B cell (primary cell): ENCODE results near the gene NAPA. TPM values are rescaled to one million over a fixed set of nuclear protein-coding genes. Genes with fewer than 3 reads are reported as not detected.

Source experiments
- ATAC-seq: fragments of 200-7000 bp; cut with Tn5 transposase; one replicate; pipeline ENCODE4 v1.10.0; 2021; ENCODE audit warnings: low read depth, mild to moderate bottlenecking, moderate number of reproducible peaks, moderate library complexity
- CTCF ChIA-PET: fragments of 350-600 bp; sonication (Branson Sonifier 250); formaldehyde crosslinking; loops from one replicate; lab custom pipeline; 2021; ENCODE audit warnings: antibody characterized with exemption, inconsistent platforms; lab: Charles Lee
- POLR2A ChIA-PET: fragments of 350-600 bp; sonication (Branson Sonifier 250); formaldehyde crosslinking; loops from one replicate; lab custom pipeline; 2021; ENCODE audit warnings: antibody characterized with exemption; lab: Charles Lee
- DNase-seq: peaks from one replicate; pipeline ENCODE4 v3.0.0; 2013
- H2AFZ ChIP-seq: 2 replicates; pipeline ENCODE4 v1.6.1; 2012; ENCODE audit warnings: mild to moderate bottlenecking, low read depth, low read length; ENCODE audit not compliant: insufficient read depth, poor library complexity, severe bottlenecking
- H3K27ac ChIP-seq, 2 donors: 1 replicate in 1 of 2; 2 replicates in 1 of 2; pipeline ENCODE4 v1.5.1; 2012 to 2013; ENCODE audit warnings: low read length in 2 of 2, mild to moderate bottlenecking in 2 of 2, moderate library complexity in 1 of 2
- H3K27me3 ChIP-seq, 4 experiments: fragments of 200-600 bp in 1 of 4; sonication (generic) in 1 of 4; replicated peaks in 1 of 4; 1 replicate in 2 of 4; 2 replicates in 2 of 4; pipeline versions ENCODE4 v1.6.1 to v1.7.0; 2013 to 2016; ENCODE audit warnings: low read length in 3 of 4, mild to moderate bottlenecking in 2 of 4, mixed read lengths in 1 of 4, moderate library complexity in 1 of 4; ENCODE audit not compliant: insufficient read depth in 4 of 4, control insufficient read depth in 3 of 4; ENCODE audit errors: control extremely low read depth in 1 of 4
- H3K36me3 ChIP-seq, 2 experiments: replicated peaks in 1 of 2; 1 replicate in 1 of 2; 2 replicates in 1 of 2; pipeline versions ENCODE4 v1.6.1 to v1.7.1; 2013; ENCODE audit warnings: low read length in 1 of 2; ENCODE audit not compliant: insufficient read depth in 2 of 2, control insufficient read depth in 1 of 2; ENCODE audit errors: control extremely low read depth in 1 of 2, extremely low read depth in 1 of 2
- H3K4me1 ChIP-seq, 2 donors: fragments of 200-600 bp in 1 of 2; sonication (generic) in 1 of 2; 1 replicate in 1 of 2; 2 replicates in 1 of 2; pipeline versions ENCODE4 v1.5.1 to v1.6.1; 2013 to 2017; ENCODE audit warnings: low read length in 2 of 2; ENCODE audit not compliant: control insufficient read depth in 2 of 2, insufficient read depth in 2 of 2
- H3K4me2 ChIP-seq: replicated peaks from 2 replicates; pipeline ENCODE3; 2012; ENCODE audit warnings: mild to moderate bottlenecking, low read depth, low read length; ENCODE audit not compliant: poor library complexity, severe bottlenecking
- H3K4me3 ChIP-seq, 5 experiments: fragments of 200-600 bp in 1 of 5; sonication (generic) in 1 of 5; 1 replicate in 3 of 5; 2 replicates in 2 of 5; pipeline versions ENCODE4 v1.5.1 to v1.7.0; 2011 to 2016; ENCODE audit warnings: low read length in 4 of 5, mild to moderate bottlenecking in 4 of 5, low read depth in 2 of 5, control low read depth in 1 of 5, moderate library complexity in 1 of 5; ENCODE audit not compliant: insufficient read depth in 1 of 5; ENCODE audit errors: control extremely low read depth in 1 of 5, extremely low read depth in 1 of 5
- H3K79me2 ChIP-seq: fragments of 200-600 bp; sonication (generic); one replicate; pipeline ENCODE4 v1.6.0; 2016; ENCODE audit warnings: low read length; ENCODE audit not compliant: control insufficient read depth, insufficient read depth
- H3K9ac ChIP-seq: fragments of 200-600 bp; sonication (generic); 2 replicates; pipeline ENCODE4 v1.6.1; 2017; ENCODE audit warnings: mild to moderate bottlenecking, low read length, moderate library complexity
- H3K9me3 ChIP-seq, 3 donors: one replicate each; pipeline versions ENCODE4 v1.6.1 to v1.7.1; 2013; ENCODE audit warnings: low read length in 2 of 3; ENCODE audit not compliant: control insufficient read depth in 2 of 3, insufficient read depth in 1 of 3; ENCODE audit errors: control extremely low read depth in 1 of 3
- H4K20me1 ChIP-seq: 2 replicates; pipeline ENCODE4 v1.6.0; 2012; ENCODE audit warnings: mild to moderate bottlenecking, low read length; ENCODE audit not compliant: insufficient read depth, control insufficient read depth, poor library complexity, severe bottlenecking
- H3K27ac Mint-ChIP-seq: one replicate; pipeline ENCODE4 v1.8.0; 2021; ENCODE audit warnings: mixed read lengths
- H3K27me3 Mint-ChIP-seq: one replicate; pipeline ENCODE4 v1.8.0; 2021; ENCODE audit warnings: mixed read lengths
- H3K4me1 Mint-ChIP-seq: one replicate; pipeline ENCODE4 v1.8.0; 2021; ENCODE audit warnings: mixed read lengths
- H3K4me3 Mint-ChIP-seq: one replicate; pipeline ENCODE4 v1.8.0; 2021; ENCODE audit warnings: mixed read lengths
- H3K9me3 Mint-ChIP-seq: one replicate; pipeline ENCODE4 v1.8.0; 2022; ENCODE audit warnings: mixed read lengths; ENCODE audit not compliant: insufficient read depth
- EZH2 ChIP-seq: IDR thresholded peaks from 2 replicates; pipeline ENCODE4 v1.6.1; 2012; ENCODE audit warnings: borderline replicate concordance, low read depth, mild to moderate bottlenecking, moderate library complexity, low read length; ENCODE audit not compliant: insufficient read depth, poor library complexity, severe bottlenecking
- WGBS: methylation state at CpG from one replicate; pipeline ENCODE4 v1.1.5; 2013; ENCODE audit warnings: missing lambda C conversion rate; ENCODE audit not compliant: insufficient coverage; 5-methylcytosine and 5-hydroxymethylcytosine counted together
- intact Hi-C: fragments of 100-400 bp; cut with micrococcal nuclease; formaldehyde crosslinking; loops from one replicate; pipeline ENCODE4 v1.10.0; 2022
- polyA plus RNA-seq: library from polyadenylated mRNA; depleted of rRNA; stranded (reverse); fragments of >200 nt; gene quantifications from 2 replicates; pipeline ENCODE4 v1.2.3, GENCODE V29; 2012
- total RNA-seq, 2 donors: library from RNA; stranded (reverse); fragments of 120-200 nt in 1 of 2; gene quantifications; 1 replicate in 1 of 2; 2 replicates in 1 of 2; pipeline versions ENCODE4 v1.2.3 to v1.2.4, GENCODE V29; 2013 to 2022
- TF ChIP-seq, protein P1 (sequence below): fragments of 200-600 bp; IDR thresholded peaks from one replicate; pipeline ENCODE4 v1.8.0; 2022; ENCODE audit warnings: antibody characterized with exemption, mild to moderate bottlenecking

Gene NAPA
- total and polyA plus RNA-seq, 2 donors (not counting 1 experiment from before 2014, with no cell fraction given) = 66.8 to 86.5 TPM

DNA sequence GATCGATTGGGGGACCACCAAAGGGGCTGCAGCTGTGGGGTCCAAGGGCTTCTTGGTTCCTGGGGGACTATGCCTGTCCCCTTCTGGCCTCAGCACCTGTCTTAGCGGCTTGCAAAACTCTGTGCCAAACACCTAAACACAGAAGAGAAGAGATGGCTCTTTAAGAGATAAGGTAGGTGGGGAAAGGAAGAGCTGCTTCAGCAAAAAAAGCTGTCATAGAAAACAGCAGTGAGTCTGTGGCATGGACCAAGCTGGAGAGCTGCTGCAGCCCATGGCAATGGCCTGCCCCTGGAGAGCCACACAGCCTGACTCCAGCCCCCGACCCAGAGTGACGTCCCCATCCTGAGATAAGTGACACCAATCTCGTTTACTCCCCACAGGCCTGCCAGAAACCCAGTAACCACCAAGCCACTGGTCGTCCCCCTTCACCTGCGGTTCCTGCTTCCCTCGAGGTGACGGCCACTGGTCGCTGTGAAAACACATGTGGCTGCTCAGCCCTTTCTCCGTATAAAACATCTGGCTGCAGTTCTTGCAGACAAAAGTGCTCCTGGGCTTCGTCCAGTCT is 25.0 kb upstream of the NAPA start:
- Histone ChIP-seq H3K4me1 (peaks cover 0 to 9% of the 10 kb centered on the region in 2 donors), H3K4me3 (no peak overlapping the region), H3K36me3 (no peaks in the 10 kb centered on the region), H3K79me2 (no peaks in the 10 kb centered on the region), H3K27me3 (peaks cover 0 to 22% (median 6%) of the 10 kb centered on the region in 4 experiments), H3K27ac (no peak overlapping the region), H3K4me2 (no peak overlapping the region), H3K9ac (no peak overlapping the region), H2AFZ (no peak overlapping the region), H3K9me3 (peaks cover 0 to 5% (median 0%) of the 10 kb centered on the region in 3 donors), H4K20me1 (no peaks in the 10 kb centered on the region)
- no peak overlapping the region for H3K27ac Mint-ChIP-seq
- 77% methylated on average over 11 of the region's 12 CpGs for WGBS
- TF ChIP-seq, protein P1, sequence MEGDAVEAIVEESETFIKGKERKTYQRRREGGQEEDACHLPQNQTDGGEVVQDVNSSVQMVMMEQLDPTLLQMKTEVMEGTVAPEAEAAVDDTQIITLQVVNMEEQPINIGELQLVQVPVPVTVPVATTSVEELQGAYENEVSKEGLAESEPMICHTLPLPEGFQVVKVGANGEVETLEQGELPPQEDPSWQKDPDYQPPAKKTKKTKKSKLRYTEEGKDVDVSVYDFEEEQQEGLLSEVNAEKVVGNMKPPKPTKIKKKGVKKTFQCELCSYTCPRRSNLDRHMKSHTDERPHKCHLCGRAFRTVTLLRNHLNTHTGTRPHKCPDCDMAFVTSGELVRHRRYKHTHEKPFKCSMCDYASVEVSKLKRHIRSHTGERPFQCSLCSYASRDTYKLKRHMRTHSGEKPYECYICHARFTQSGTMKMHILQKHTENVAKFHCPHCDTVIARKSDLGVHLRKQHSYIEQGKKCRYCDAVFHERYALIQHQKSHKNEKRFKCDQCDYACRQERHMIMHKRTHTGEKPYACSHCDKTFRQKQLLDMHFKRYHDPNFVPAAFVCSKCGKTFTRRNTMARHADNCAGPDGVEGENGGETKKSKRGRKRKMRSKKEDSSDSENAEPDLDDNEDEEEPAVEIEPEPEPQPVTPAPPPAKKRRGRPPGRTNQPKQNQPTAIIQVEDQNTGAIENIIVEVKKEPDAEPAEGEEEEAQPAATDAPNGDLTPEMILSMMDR = no peak
- no peak for TF ChIP-seq EZH2
- H3K27me3 Mint-ChIP-seq = peaks cover 33% of the 10 kb centered on the region
- POLR2A ChIA-PET = no interaction called here
- no peaks in the 10 kb centered on the region for H3K9me3 Mint-ChIP-seq
- no peak for DNase-seq
- ATAC-seq = no peak
- intact Hi-C loops = no loop called here
- CTCF ChIA-PET = no interaction called here
- H3K4me1 Mint-ChIP-seq = peaks cover 7% of the 10 kb centered on the region
- H3K4me3 Mint-ChIP-seq = no peak overlapping the region

DNA sequence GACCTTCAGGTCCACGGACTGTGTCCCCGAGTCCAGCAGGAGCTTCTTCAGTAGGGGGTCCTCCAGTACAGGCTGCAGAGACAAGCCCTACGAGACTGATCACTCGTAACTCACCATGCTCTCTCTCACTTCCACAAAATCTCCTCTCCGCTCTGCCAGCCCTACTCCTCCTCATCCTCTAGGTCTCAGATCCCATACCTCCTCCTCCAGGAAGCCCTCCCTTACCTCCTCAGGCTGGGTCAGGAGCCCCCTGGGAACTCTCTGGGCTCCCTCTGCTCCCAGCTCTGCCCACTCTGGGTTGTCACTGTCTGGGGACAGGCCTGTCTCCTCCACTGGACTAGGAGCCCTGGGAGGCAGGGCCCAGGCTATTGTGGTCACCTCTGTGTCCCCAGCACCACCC is 23.9 kb upstream of the NAPA start:
- ChIA-PET POLR2A (no interaction called here), CTCF (no interaction called here)
- no peak overlapping the region for H3K27ac ChIP-seq
- TF ChIP-seq, protein P1 = no peak
- no peak for TF ChIP-seq EZH2
- H3K36me3 ChIP-seq = no peaks in the 10 kb centered on the region
- H3K4me3 Mint-ChIP-seq = no peak overlapping the region
- no peaks in the 10 kb centered on the region for H3K79me2 ChIP-seq
- peaks cover 30% of the 10 kb centered on the region for H3K27me3 Mint-ChIP-seq
- H3K4me3 ChIP-seq = no peak overlapping the region
- H3K27ac Mint-ChIP-seq = no peak overlapping the region
- H3K9me3 Mint-ChIP-seq = no peaks in the 10 kb centered on the region
- no peaks in the 10 kb centered on the region for H4K20me1 ChIP-seq
- ATAC-seq = no peak
- DNase-seq = no peak
- peaks cover 0 to 5% of the 10 kb centered on the region in 2 donors for H3K4me1 ChIP-seq
- H3K27me3 ChIP-seq = peaks cover 0 to 12% (median 4%) of the 10 kb centered on the region in 4 experiments
- no peak overlapping the region for H3K4me2 ChIP-seq
- no peak overlapping the region for H3K9ac ChIP-seq
- intact Hi-C loops = no loop called here
- peaks cover 0 to 5% (median 0%) of the 10 kb centered on the region in 3 donors for H3K9me3 ChIP-seq
- 75% methylated on average over 5 of the region's 5 CpGs for WGBS
- H3K4me1 Mint-ChIP-seq = peaks cover 7% of the 10 kb centered on the region
- H2AFZ ChIP-seq = no peak overlapping the region
